ENCODE data around the gene PODXL.

GRCh38 chr7:131487217-131487616 is 69.2 kb downstream of the PODXL start:
- TF ChIP-seq POLR2AphosphoS5 (IDR thresholded peaks at IDR 0.05; ENCODE audit: borderline replicate concordance, low read depth, low read length) (no peak), EZH2 (IDR thresholded peaks at IDR 0.05) (no peak)
